ENCODE data around the gene SLC29A3. TPM values are rescaled to one million over a fixed set of nuclear protein-coding genes. Genes with fewer than 3 reads are reported as not detected.

The SLC29A3 gene
- total RNA-seq, 1 experiment from 2014 or later, result 9.2 TPM

DNA sequence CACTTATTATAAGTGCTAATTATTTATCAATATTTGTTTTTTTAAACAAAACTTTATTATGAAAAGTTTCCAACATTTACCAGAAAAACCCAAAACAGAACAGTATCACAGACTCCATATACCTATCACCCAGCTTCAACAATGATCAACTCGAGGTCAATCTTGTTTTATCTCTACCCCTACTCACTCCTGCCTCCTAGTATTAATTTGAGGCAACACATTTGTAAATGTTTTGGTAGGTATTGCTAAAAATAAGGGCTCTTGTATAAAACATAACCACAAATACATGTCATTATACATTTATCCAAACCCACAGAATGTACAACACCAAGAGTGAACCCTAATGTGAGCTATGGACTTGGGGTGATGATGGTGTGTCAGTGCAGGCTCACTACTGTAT is 61.8 kb downstream of the SLC29A3 start:
- Histone ChIP-seq H3K56ac (ENCODE audit: insufficient read length, low read depth, low read length) (no peak overlapping the region), H3K9ac (ENCODE audit: extremely low read depth, insufficient read length, low read length) (no peak overlapping the region), H3K4ac (ENCODE audit: low read depth, low read length) (no peak overlapping the region)

More for the DNA sequence above, 61.8 kb downstream of the SLC29A3 start:
- Histone ChIP-seq H3K27me3 (ENCODE audit: insufficient read depth, low read length) (no peaks in the 10 kb centered on the region), H4K5ac (ENCODE audit: insufficient read length, low read depth, low read length) (no peak overlapping the region), H3K23me2 (ENCODE audit: insufficient read length, low read depth, low read length, poor library complexity, severe bottlenecking) (no peaks in the 10 kb centered on the region), H3K18ac (ENCODE audit: insufficient read length, low read depth, low read length) (no peak overlapping the region), H2BK5ac (ENCODE audit: insufficient read length, low read length) (no peak overlapping the region), H3K9me3 (ENCODE audit: control insufficient read depth, low read depth, low read length) (no peaks in the 10 kb centered on the region), H2BK12ac (ENCODE audit: insufficient read length, low read depth, low read length) (no peak overlapping the region), H3K14ac (ENCODE audit: insufficient read depth, low read length) (no peak overlapping the region), H3K4me2 (ENCODE audit: insufficient read depth, insufficient read length, low read length) (no peak overlapping the region), H2BK15ac (ENCODE audit: low read depth, low read length) (no peak overlapping the region), H3K79me2 (ENCODE audit: insufficient read depth, low read length) (no peaks in the 10 kb centered on the region), H3T11ph (ENCODE audit: low read length) (no peak overlapping the region), H3K23ac (ENCODE audit: insufficient read length, low read depth, low read length) (no peak overlapping the region), H3K79me1 (ENCODE audit: insufficient read depth, low read depth, low read length, poor library complexity, severe bottlenecking) (no peaks in the 10 kb centered on the region), H4K8ac (replicated peaks; ENCODE audit: insufficient read length, low read depth, low read length) (no peak overlapping the region), H2AFZ (ENCODE audit: low read length) (no peak overlapping the region), H2BK20ac (ENCODE audit: low read depth, low read length, poor library complexity, severe bottlenecking) (no peak overlapping the region), H4K20me1 (ENCODE audit: control insufficient read depth, insufficient read depth, insufficient read length) (no peaks in the 10 kb centered on the region), H3K27ac (ENCODE audit: insufficient read length, low read depth, low read length) (no peak overlapping the region), H2BK120ac (ENCODE audit: low read depth, low read length, poor library complexity, severe bottlenecking) (no peak overlapping the region), H3K4me1 (ENCODE audit: insufficient read depth, low read length) (no peaks in the 10 kb centered on the region), H4K91ac (ENCODE audit: insufficient read length, low read depth, low read length) (no peak overlapping the region), H2AK5ac (ENCODE audit: insufficient read length, low read length) (no peak overlapping the region)
- H3K4me1 Mint-ChIP-seq, result peaks cover 4 to 5% of the 10 kb centered on the region in 2 experiments
- H3K9me3 Mint-ChIP-seq, result no peaks in the 10 kb centered on the region; a peak in 1 of 5 replicates
- no peak overlapping the region for H3K4me3 Mint-ChIP-seq
- H3K27ac Mint-ChIP-seq, result no peak overlapping the region
- H3K27me3 Mint-ChIP-seq (ENCODE audit: low read depth), result peaks cover 5% of the 10 kb centered on the region
- no peak for DNase-seq
- WGBS (ENCODE audit: extremely low coverage, insufficient read length, low lambda C conversion rate), result no CpG with 5 or more reads among the region's 1 CpG
- TF ChIP-seq, protein P1, sequence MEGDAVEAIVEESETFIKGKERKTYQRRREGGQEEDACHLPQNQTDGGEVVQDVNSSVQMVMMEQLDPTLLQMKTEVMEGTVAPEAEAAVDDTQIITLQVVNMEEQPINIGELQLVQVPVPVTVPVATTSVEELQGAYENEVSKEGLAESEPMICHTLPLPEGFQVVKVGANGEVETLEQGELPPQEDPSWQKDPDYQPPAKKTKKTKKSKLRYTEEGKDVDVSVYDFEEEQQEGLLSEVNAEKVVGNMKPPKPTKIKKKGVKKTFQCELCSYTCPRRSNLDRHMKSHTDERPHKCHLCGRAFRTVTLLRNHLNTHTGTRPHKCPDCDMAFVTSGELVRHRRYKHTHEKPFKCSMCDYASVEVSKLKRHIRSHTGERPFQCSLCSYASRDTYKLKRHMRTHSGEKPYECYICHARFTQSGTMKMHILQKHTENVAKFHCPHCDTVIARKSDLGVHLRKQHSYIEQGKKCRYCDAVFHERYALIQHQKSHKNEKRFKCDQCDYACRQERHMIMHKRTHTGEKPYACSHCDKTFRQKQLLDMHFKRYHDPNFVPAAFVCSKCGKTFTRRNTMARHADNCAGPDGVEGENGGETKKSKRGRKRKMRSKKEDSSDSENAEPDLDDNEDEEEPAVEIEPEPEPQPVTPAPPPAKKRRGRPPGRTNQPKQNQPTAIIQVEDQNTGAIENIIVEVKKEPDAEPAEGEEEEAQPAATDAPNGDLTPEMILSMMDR (conservative IDR thresholded peaks at IDR 0.05), result no peak
- H3K36me3 Mint-ChIP-seq (ENCODE audit: insufficient read depth in 1 of 3, low read depth in 3 of 3), result no peaks in the 10 kb centered on the region

Data from H9 (cell line).